Mesangial cell (primary cell): Measurements from ENCODE around the gene POLR3A. TPM values are rescaled to one million over a fixed set of nuclear protein-coding genes. Genes with fewer than 3 reads are reported as not detected.

Experiments used
- total RNA-seq: library from RNA; depleted of rRNA; stranded (reverse); fragments of >200 nt; gene quantifications from 2 replicates; pipeline ENCODE4 v1.2.3, GENCODE V29; 2015

POLR3A gene
- 13.7 and 17.6 TPM in 2 replicates for total RNA-seq

GRCh38 chr10:78029269-78030226 is at the start of gene POLR3A:
POLR3A (minus strand) TSS chr10:78029515; CDS start chr10:78029407, 108 bp downstream.

GRCh38 chr10:78033637-78034470 is 4.5 kb upstream of the POLR3A start, which contains the start of gene RPS24:
RPS24 (plus strand) TSS chr10:78033863; CDS start chr10:78033902, 39 bp downstream.

GRCh38 chr10:77926566-77927401 is 102.5 kb downstream of the POLR3A start, which contains the start of gene DLG5:
DLG5 (minus strand) TSS chr10:77926755; CDS start chr10:77926520, 235 bp downstream.

Other genes with a start within 250 kb of the POLR3A start
- gene DLG5, start 102.8 kb downstream of the POLR3A start, total RNA-seq = 35.8 and 46.8 TPM in 2 replicates
- 1,220 and 1,406 TPM in 2 replicates for gene RPS24, start 4.3 kb upstream of the POLR3A start, total RNA-seq